Epidermal melanocyte (primary cell): ENCODE measurements around the gene NLRP11.

Experiments used
- DNase-seq: peaks from one replicate; pipeline ENCODE4 v3.0.0; 2011; ENCODE audit warnings: low spot score; ENCODE audit not compliant: insufficient read length

Gene NLRP11

DNA sequence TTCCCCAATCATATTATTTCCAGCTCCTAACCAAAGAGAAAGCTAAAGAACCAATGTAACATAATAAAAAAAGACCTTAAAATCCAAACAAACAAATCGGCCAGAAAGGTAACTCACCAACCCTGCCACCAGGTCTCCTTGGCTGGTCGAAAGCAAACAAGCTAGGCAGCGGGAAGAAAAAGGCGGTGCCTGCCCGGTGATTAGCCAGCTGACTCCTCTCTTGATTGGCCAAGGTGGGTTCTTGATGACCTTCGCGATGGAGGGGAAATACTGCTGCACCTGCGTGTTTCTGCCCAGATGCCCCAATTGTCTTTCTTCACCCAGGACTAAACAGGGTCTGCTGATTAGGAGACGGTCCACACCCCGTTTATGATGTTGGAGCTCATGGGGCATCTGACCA is at the start of gene NLRP11:
TSS of gene NLRP11 (minus strand) at position 154 of the 400 bp plus-strand sequence. CDS start 13,825 bp downstream, outside the sequence.
- DNase-seq = no peak

DNA sequence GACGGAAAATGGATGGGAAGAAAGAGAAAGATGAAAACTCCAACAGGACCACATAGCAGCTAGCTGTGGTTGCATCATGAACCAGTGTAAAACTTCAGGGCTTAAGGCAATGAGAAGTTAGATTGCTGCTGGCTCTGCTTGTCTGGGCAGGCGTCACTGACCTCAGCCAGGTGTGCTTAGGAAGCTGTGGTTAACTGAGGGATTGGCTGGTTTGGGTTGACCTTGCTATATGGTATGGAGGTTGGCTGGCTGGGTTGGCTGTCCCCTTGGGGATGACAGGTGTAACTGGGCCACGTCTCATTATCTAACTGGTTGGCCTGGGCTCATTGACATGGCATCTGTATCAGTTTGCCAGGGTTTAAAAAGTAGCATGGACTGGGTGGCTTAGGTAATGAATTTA is 45.4 kb upstream of the NLRP11 start:
- no peak for DNase-seq

DNA sequence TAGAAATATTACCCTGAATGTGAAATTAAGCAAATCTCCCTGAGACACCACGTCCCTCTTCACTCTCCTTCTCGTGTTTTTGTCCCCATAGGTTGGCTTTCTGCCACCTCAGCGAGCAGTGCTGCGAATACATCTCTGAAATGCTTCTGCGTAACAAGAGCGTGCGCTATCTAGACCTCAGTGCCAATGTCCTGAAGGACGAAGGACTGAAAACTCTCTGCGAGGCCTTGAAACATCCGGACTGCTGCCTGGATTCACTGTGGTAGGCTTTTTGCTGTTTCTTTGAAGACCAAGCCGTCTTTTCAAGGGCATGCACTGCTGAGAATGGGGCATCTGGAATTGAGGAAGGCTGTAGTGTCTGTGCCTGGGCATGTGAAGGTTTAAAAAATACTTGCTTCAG is 38.9 kb upstream of the NLRP11 start:
- no peak for DNase-seq

DNA sequence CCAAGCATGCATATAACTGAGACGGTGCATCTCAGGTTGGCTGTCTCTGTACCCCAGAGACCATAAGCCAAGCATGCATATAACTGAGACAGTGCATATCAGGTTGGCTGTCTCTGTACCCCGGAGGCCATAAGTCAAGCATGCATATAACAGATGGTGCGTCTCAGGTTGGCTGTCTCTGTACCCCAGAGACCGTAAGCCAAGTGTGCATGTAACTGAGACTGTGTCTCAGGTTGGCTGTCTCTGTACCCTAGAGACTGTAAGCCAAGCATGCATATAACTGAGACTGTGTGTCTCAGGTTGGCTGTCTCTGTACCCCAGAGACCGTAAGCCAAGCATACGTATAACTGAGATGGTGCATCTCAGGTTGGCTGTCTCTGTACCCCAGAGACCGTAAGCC is 35.3 kb upstream of the NLRP11 start:
- no peak for DNase-seq

DNA sequence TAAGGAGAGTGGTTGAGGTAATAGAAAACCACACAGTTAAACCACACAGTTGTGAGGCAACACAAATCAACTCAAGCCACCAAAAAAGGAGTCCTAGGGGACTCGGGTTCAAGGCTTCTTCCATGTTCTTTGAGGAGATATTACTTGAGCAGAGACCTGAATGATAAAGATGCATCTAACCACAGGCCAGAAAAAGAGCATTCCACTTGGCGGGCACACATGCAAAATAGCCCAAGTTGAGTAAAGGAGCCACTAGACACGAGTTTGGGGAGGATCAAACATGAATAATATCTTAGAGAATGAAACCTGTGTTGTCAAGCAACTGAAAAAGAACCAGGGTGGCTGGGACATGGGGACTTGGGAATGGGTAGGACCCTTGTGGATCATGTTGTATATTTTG is 34.7 kb upstream of the NLRP11 start:
- no peak for DNase-seq

DNA sequence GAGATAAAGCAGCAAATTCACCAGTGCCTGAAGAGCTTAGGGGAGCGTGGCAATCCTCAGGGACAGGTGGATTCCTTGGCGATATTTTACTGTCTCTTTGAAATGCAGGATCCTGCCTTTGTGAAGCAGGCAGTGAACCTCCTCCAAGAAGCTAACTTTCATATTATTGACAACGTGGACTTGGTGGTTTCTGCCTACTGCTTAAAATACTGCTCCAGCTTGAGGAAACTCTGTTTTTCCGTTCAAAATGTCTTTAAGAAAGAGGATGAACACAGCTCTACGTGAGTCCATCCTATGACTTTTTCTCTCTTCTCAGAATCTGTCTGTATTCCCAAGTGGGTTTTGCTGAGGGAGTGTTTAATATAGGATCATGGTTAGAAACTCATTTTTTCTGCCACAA is 27.2 kb upstream of the NLRP11 start:
- DNase-seq = no peak

DNA sequence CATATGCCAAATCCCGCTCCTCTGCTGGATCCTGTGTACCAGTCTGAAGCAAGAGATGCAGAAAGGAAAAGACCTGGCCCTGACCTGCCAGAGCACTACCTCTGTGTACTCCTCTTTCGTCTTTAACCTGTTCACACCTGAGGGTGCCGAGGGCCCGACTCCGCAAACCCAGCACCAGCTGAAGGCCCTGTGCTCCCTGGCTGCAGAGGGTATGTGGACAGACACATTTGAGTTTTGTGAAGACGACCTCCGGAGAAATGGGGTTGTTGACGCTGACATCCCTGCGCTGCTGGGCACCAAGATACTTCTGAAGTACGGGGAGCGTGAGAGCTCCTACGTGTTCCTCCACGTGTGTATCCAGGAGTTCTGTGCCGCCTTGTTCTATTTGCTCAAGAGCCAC is 26.6 kb upstream of the NLRP11 start:
- no peak for DNase-seq

DNA sequence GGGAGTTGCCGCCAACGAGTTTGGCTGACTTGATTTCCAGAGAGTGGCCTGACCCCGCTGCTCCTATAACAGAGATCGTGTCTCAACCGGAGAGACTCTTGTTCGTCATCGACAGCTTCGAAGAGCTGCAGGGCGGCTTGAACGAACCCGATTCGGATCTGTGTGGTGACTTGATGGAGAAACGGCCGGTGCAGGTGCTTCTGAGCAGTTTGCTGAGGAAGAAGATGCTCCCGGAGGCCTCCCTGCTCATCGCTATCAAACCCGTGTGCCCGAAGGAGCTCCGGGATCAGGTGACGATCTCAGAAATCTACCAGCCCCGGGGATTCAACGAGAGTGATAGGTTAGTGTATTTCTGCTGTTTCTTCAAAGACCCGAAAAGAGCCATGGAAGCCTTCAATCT is 26.2 kb upstream of the NLRP11 start:
- DNase-seq = no peak

DNA sequence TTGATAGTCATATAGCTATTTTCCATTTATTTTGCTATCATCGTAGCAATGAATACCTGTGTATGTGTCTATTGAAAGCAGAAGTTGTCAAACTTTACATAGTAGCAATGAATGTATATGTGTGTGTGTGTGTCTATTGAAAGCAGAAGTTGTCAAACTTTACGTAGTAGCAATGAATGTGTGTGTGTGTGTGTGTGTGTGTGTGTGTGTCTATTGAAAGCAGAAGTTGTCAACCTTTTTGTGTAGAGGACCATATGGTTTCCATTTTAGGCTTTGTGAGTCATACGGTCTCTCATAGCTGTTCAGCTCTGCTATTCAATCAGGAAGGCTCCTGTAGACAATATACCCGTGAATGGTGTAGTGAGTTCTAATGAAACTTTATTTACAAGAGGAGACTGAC is 25.4 kb upstream of the NLRP11 start:
- DNase-seq = no peak

DNA sequence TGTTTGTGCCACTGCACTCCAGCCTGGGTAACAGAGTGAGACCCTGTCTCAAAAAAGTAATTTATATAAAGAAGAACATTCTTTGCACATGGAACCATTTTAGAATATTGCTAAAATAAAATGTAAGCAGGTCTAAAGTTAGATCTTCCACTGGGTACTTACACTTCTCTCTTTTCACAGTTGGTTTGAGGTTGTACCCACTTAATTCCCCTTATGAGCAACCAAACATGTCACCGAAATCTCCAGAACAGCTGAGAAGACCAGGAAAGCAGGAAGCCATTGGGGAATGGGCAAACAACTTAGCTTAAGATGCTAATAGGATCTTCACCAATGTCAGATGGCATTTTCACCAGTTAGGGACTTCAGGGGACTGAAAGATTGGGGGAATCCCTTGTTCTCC is 23.4 kb upstream of the NLRP11 start:
- no peak for DNase-seq

DNA sequence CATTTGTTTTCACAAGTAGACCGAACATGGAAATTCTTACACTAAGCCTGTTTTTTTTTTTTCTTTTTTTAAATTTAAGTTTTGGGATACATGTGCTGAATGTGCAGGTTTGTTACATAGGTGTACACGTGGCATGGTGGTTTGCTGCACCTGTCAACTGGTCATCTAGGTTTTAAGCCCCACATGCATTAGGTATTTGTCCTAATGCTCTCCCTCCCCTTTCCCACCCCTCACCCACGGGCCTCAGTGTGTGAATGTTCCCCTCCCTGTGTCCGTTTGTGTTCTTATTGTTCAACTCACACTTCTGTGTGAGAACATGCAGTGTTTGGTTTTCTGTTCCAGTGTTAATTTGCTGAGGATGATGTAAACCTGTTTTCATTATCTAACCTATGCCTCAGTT is 7.1 kb upstream of the NLRP11 start:
- DNase-seq = no peak

DNA sequence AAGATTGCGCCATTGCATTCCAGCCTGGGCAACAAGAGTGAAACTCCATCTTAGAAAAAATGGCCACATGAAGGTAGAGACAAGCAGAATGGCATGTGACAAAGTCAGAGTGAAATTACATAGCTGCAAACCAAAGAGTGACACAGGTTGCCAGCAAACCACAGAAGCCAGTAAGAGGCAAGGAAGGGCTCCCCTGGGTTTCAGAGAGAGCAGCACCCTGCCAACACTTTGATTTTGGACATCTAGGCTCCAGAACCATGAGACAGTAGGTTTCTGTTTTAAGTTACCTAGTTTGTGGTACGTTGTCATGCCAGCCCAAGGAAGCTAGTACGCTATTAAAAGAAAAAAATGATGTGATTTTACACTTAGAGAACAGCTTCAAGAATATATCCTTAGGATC is 6.5 kb upstream of the NLRP11 start:
- DNase-seq = no peak

DNA sequence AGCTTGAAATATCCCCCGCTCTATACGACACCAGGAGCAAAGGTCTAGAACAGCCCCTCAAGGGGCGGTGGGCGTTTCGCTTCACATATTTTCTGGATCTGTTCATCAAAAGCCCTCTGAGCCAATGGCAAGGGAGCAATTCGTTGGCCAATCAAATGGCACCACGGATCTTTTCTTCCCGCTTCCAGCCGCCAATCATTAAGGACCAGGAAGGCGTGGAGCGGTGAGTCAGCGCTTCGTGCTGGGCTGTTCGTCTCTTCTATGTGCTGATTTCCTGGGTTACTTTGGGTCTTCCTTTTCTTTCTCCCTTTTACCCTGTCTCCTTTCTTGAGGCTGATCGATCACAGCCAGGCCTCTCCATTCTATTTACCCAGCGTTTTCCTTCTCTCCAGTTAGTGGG is 4.5 kb upstream of the NLRP11 start, which contains the start of gene NLRP4:
TSS of gene NLRP4 (plus strand) at position 201 of the 400 bp plus-strand sequence. CDS start 15,541 bp downstream, outside the sequence.
- DNase-seq = no peak

DNA sequence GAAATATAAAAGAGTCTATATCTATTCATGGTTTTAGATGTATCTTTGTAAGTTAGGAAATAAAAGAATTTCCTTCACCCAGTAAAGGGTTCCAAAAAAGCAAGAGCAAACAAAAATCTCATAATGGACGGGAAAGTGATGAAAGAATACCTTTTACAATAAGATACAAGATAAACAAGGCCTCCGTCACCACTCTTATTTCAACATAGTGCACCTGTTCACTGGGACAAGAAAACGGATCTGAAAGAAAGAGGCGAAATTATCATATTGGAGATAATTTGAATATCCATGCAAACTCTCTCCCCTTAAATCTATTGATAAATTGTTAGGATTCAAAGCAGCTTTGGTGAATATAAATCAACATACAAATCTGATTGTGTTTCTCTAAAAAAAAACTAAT is 877 bp upstream of the NLRP11 start:
- DNase-seq = no peak

DNA sequence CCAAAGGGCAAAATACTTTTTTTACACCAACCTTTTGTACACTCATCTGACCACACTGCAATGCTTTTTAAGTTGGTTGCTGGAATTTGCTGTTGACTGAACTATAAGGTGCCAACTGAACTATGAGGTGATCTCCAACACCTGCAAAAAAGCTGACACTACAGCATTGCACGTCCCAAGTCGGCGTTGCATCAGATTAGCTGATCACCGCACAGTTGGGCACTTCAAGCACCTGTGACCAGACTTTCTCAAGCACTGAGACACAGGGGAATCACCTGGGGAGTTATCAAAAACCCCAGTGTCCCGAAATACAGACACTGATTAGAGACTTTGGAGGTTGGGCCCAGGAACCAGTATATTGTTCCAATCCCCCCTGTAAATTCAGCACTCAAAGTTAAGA is 1.1 kb downstream of the NLRP11 start:
- DNase-seq = no peak

DNA sequence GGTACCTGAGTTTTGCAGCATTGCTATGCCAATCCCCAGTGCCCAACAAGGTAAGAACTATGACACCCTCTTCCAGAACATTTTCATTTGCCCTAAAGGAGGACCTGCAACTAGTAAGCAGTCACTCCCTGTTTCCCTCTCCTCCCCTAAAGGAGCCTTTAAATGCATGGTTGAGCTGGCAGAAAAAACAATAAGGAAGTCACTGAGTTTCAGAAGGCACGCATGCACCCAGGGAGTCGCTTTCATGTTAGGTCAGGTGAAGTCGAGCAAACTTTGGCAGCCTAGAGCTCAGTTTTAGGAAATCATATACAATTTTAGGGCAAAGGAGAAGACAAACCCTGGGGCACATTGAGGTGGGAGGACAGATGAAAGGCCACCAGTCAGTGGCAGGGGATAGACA is 11.8 kb downstream of the NLRP11 start:
- no peak for DNase-seq

DNA sequence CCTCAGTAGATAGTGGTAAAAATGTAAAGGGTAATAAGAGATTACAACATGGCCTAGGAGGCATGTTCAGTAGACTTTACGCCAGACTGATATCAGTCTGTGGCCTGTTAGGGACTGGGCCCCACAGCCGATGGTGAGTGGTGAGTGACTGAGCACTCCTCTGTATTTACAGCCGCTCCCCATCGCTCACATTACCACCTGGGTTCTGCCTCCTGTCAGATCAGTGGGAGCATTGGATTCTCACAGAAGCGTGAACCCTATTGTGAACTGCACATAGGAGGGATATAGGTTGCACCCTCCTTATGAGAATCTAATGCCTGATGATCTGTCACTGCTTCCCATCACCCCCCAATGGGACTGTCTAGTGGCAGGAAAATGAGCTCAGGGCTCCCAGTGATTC is 17.9 kb downstream of the NLRP11 start:
- DNase-seq = no peak

DNA sequence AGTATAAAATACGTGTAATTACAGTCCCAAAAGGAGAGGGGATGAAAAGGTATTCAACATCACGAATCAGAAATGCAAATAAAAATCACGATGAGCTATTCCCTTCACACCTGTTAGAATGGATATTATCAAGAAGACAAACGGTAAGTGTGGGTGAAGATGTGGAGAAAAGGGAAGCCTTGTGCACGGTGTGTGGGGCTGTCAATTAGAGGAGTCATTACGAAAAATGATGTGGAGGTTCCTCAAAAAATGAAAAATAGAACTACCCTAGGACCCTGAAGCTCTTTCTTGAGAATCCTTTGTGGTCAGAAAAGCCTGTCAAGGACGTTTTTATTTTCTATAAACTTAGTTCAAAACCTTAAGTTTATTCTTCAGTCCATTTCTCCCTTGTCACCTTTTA is 19.4 kb downstream of the NLRP11 start:
- no peak for DNase-seq

DNA sequence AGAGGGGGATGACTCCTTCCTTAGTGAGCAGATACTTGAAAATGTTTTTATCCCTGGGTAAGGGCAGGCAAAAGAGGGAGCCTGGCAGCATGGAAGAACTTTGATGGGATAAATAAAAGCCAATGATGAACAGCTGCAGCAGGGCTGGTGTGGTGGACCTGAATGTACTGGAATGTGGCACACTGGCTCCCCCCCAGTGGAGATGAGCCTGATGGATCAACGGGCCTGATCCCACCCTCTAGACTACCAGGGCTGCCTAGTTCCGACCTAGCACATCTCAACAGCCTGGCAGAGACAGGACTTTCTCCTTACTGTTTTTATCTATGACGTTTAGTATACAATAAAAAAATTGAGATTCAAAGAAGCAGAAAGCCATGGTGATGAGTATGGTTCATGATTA is 20.5 kb downstream of the NLRP11 start:
- no peak for DNase-seq

DNA sequence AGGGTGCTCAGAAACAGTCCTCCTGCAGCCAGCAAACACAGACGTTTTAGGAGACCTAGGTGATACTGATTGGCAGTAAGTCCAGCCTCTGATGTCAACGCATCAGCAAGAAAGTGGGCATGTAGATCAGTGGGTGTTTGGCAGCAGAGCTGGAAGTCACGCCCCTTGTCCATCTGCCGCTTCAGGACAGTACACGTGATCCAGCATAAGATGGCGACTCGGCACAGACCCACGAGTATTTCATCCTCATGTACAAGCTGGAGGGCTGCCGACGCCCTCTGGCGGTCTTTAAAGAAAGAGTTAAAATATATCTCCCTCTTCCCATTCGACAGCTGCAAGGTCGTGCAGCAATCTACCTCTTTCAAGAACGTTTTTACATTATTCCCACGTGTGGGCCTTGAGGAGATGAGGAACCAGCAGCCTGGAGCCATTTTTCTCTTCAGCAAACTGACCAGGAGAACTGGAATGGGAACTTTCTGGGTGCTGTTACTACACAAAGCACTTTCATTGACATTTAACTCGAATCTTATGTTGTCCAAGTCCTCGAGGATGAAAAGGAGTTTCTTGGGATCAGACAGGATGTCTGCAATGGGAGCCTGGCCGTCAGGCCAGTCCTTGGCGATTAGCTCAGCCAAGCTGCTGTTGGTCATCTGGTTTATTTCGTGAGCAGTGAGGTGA is 22.3 kb downstream of the NLRP11 start:
- DNase-seq = no peak

DNA sequence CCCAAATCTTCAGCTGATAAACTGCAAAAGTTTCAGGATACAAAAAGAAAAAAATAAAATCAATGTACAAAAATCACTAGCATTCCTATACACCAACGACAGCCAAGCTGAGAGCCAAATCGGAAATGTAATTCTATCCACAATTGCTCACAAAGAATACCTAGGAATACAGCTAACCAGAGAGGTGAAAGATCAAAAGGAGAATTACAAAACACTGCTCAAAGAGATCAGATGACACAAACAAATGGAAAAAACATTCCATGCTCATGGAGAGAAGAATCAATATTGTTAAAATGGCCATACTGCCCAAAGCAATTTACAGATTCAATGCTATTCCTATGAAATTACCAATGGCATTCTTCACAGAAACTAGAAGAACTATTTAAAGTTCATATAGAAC is 29.5 kb downstream of the NLRP11 start:
- no peak for DNase-seq

DNA sequence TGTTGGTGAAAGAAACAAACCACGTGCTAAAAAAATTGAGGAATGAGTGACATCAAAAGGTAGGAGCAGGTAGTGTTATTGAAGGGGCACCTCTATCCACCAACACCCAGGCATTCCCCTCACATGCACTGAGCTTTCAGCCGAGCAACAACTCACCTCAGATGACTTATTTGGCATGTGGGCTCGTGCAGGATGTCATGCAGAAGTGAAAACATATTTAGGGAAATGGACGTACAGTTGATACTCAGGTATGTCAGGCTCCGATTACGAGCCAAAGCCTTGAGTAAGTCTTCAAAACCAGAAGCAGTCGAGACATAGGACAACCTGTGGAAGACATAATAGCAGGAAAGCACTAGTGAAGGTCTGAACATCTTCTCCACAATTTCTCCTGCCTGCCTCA is 30.4 kb downstream of the NLRP11 start:
- no peak for DNase-seq

DNA sequence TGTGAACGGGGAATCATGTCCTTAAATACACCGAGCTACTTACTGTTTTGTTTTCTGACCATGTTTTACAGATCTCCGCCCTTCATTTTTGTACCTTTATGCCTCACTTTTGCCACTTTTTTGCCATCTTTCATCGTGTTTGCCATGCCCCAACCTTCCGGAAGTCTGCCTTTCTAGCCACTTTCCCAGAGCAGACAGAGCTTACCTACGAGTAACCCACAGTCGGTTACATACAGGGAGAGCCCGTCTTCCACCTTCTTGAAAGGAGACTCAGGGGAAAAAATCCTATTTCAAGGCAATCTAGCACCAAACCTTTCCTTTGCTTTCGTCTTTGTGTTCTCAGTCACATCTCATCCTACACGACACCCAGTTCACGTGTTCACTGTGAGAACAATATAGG is 36.8 kb downstream of the NLRP11 start:
- DNase-seq = no peak

DNA sequence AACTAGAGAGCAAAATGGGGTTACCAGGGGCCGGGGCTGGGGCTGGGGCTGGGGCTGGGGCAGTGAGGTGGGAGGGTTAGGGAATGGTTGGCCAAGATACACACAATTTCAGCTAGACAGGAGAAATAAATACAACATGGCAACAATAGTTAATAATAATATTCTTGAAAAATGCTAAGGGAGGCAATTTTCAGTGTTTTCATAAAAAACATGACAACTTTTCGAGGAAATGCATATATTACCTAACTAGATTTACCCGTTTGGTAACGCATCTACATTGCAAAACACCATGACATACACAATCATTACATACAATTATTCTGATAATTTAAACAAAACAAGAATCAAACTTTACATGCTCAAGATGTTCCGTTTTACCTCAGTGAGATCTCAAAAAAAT is 50.7 kb downstream of the NLRP11 start:
- no peak for DNase-seq
